ENCODE results near the gene DZIP1L. TPM values are rescaled to one million over a fixed set of nuclear protein-coding genes. Genes with fewer than 3 reads are reported as not detected.

Gene DZIP1L
- polyA plus RNA-seq, 2 of the 4 experiments (the other 2 are of a cell fraction): 2.7 to 7.0 TPM

DNA sequence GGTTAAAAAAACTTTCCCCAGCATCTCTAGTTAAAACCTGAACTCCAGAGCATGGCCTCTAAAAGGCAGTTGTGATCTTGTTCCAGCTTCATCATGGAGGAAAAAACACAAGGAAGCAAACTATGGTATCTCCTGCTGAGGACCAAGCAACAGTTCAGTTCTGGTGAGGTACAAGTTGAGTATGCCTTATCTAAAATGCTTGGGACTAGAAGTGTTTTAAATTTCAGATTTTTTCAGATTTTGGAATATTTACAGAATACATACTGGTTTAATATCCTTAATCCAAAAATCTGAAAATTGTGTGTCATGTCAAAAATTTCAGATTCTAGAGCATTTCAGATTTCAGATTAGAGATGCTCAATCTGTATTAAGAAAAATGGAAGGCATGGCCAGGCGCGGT, 49.7 kb upstream of the DZIP1L start:
- Histone ChIP-seq H3K4me1 (no peaks in the 10 kb centered on the region), H3K9me3 (no peaks in the 10 kb centered on the region), H3K4me3 (no peak overlapping the region), H3K4me2 (no peak overlapping the region), H3K27ac (no peak overlapping the region)
- CTCF ChIA-PET: no interaction called here
- ATAC-seq: no peak
- DNase-seq (ENCODE audit: low read depth in 1 of 2, low spot score in 1 of 2): no peak
- WGBS (ENCODE audit: missing lambda C conversion rate): 89% methylated on average over 2 of the region's 2 CpGs
- POLR2A ChIA-PET: no interaction called here
- FAIRE-seq: no peak
- TF ChIP-seq MYC (IDR thresholded peaks at IDR 0.05; ENCODE audit: borderline replicate concordance, low read length) (no peak), BHLHE40 (IDR thresholded peaks at IDR 0.05; ENCODE audit: low read depth, low read length) (no peak), MAZ (IDR thresholded peaks at IDR 0.05; ENCODE audit: borderline replicate concordance, low read depth, low read length) (no peak), MAFK (IDR thresholded peaks at IDR 0.05; ENCODE audit: partially characterized antibody) (no peak), EP300 (IDR thresholded peaks at IDR 0.05) (no peak), ESRRA (IDR thresholded peaks at IDR 0.05; ENCODE audit: borderline replicate concordance, low read length) (no peak), FOXS1 (CRISPR knock-in tag; IDR thresholded peaks at IDR 0.05) (no peak)
- TF ChIP-seq, protein P1, sequence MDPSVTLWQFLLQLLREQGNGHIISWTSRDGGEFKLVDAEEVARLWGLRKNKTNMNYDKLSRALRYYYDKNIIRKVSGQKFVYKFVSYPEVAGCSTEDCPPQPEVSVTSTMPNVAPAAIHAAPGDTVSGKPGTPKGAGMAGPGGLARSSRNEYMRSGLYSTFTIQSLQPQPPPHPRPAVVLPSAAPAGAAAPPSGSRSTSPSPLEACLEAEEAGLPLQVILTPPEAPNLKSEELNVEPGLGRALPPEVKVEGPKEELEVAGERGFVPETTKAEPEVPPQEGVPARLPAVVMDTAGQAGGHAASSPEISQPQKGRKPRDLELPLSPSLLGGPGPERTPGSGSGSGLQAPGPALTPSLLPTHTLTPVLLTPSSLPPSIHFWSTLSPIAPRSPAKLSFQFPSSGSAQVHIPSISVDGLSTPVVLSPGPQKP (IDR thresholded peaks at IDR 0.05; ENCODE audit: low read depth, low read length): no peak

DNA sequence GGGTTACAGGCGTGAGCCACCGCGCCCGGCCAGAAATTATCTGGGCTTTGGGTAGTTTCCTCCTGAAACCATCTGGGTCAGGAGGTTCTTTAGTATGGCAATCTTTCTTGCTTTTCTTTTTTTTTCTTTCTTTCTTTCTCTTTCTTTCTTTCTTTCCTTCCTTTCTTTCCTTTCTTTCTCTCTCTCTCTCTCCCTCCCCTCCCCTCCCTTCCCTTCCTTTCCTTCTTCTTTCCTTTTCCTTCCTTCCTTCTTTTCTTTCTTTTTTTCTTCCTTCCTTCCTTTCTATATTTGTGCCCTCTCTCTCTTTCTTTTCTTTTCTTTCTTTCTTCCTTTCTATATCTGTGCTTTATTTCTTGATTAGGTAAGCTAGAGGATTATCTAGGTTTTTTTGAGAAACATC, 42.3 kb upstream of the DZIP1L start:
- Histone ChIP-seq H3K27ac (no peak overlapping the region), H3K4me1 (no peaks in the 10 kb centered on the region), H3K9me3 (0 out of 3 replicates have a peak, but pooled peaks cover 2% of the 10 kb centered on the region), H3K4me3 (no peak overlapping the region), H3K4me2 (no peak overlapping the region)
- no peak for DNase-seq (ENCODE audit: low read depth in 1 of 2, low spot score in 1 of 2)
- no peak for FAIRE-seq
- ChIA-PET POLR2A (no interaction called here), CTCF (no interaction called here)
- 92% methylated on average over 4 of the region's 4 CpGs for WGBS (ENCODE audit: missing lambda C conversion rate)
- no peak for ATAC-seq
- TF ChIP-seq TFCP2L1 (CRISPR knock-in tag; IDR thresholded peaks at IDR 0.05): no peak
- TF ChIP-seq, protein P2, sequence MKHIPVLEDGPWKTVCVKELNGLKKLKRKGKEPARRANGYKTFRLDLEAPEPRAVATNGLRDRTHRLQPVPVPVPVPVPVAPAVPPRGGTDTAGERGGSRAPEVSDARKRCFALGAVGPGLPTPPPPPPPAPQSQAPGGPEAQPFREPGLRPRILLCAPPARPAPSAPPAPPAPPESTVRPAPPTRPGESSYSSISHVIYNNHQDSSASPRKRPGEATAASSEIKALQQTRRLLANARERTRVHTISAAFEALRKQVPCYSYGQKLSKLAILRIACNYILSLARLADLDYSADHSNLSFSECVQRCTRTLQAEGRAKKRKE (CRISPR knock-in tag; IDR thresholded peaks at IDR 0.05; ENCODE audit: low read depth): no peak

DNA sequence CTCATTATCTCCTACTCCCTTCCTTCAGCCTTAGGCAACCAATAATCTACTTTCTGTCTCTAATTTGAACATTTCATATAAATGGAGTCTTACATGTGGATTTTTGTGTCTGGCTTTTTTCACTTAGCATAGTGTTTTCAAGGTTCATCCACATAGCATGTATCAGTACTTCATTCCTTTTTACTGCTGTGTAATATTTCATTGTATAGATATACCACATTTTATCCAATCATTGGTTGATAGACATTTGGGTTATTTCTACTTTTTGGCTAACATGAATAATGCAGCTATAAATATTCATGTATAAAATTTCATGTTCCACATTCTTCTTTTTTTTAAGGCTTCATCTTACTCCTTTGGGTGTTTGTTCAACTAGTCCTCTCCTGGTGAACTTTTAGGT, 39.1 kb upstream of the DZIP1L start:
- no peak overlapping the region for H3K4me3 ChIP-seq
- H3K4me2 ChIP-seq: no peak overlapping the region
- FAIRE-seq: no peak
- H3K27ac ChIP-seq: no peak overlapping the region
- no peak for DNase-seq (ENCODE audit: low read depth in 1 of 2, low spot score in 1 of 2)
- TF ChIP-seq ZNF302 (CRISPR knock-in tag; IDR thresholded peaks at IDR 0.05) (no peak), RAD21 (conservative IDR thresholded peaks at IDR 0.05 in 1 of 2, IDR thresholded peaks at IDR 0.05 in 1 of 2) (no peak), TFCP2L1 (CRISPR knock-in tag; IDR thresholded peaks at IDR 0.05) (no peak), GATA3 (IDR thresholded peaks at IDR 0.05; ENCODE audit: borderline replicate concordance) (no peak), CHD2 (IDR thresholded peaks at IDR 0.05; ENCODE audit: low read length, partially characterized antibody) (no peak), RNF2 (IDR thresholded peaks at IDR 0.05; ENCODE audit: borderline replicate concordance, low read depth) (no peak), RFX5 (IDR thresholded peaks at IDR 0.05) (no peak), RARB (CRISPR knock-in tag; IDR thresholded peaks at IDR 0.05) (no peak), TP53 (CRISPR knock-in tag; IDR thresholded peaks at IDR 0.05) (no peak), EHF (CRISPR knock-in tag; IDR thresholded peaks at IDR 0.05) (no peak), HOXA7 (CRISPR knock-in tag; IDR thresholded peaks at IDR 0.05) (no peak), MAZ (IDR thresholded peaks at IDR 0.05; ENCODE audit: borderline replicate concordance, low read depth, low read length) (no peak), POLR2AphosphoS2 (conservative IDR thresholded peaks at IDR 0.05; ENCODE audit: low read length) (no peak), HOXB13 (CRISPR knock-in tag; IDR thresholded peaks at IDR 0.05; ENCODE audit: low read depth) (no peak)
- TF ChIP-seq, protein P3, sequence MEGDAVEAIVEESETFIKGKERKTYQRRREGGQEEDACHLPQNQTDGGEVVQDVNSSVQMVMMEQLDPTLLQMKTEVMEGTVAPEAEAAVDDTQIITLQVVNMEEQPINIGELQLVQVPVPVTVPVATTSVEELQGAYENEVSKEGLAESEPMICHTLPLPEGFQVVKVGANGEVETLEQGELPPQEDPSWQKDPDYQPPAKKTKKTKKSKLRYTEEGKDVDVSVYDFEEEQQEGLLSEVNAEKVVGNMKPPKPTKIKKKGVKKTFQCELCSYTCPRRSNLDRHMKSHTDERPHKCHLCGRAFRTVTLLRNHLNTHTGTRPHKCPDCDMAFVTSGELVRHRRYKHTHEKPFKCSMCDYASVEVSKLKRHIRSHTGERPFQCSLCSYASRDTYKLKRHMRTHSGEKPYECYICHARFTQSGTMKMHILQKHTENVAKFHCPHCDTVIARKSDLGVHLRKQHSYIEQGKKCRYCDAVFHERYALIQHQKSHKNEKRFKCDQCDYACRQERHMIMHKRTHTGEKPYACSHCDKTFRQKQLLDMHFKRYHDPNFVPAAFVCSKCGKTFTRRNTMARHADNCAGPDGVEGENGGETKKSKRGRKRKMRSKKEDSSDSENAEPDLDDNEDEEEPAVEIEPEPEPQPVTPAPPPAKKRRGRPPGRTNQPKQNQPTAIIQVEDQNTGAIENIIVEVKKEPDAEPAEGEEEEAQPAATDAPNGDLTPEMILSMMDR (IDR thresholded peaks at IDR 0.05): no peak
- TF ChIP-seq, protein P4, sequence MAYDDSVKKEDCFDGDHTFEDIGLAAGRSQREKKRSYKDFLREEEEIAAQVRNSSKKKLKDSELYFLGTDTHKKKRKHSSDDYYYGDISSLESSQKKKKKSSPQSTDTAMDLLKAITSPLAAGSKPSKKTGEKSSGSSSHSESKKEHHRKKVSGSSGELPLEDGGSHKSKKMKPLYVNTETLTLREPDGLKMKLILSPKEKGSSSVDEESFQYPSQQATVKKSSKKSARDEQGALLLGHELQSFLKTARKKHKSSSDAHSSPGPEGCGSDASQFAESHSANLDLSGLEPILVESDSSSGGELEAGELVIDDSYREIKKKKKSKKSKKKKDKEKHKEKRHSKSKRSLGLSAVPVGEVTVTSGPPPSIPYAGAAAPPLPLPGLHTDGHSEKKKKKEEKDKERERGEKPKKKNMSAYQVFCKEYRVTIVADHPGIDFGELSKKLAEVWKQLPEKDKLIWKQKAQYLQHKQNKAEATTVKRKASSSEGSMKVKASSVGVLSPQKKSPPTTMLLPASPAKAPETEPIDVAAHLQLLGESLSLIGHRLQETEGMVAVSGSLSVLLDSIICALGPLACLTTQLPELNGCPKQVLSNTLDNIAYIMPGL (CRISPR knock-in tag; IDR thresholded peaks at IDR 0.05; ENCODE audit: borderline replicate concordance): no peak
- TF ChIP-seq, protein P5, sequence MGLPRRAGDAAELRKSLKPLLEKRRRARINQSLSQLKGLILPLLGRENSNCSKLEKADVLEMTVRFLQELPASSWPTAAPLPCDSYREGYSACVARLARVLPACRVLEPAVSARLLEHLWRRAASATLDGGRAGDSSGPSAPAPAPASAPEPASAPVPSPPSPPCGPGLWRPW (IDR thresholded peaks at IDR 0.05): no peak
- ChIA-PET POLR2A (no interaction called here), CTCF (no interaction called here)
- no peak for ATAC-seq
- no peaks in the 10 kb centered on the region for H3K4me1 ChIP-seq
- 0 out of 3 replicates have a peak, but pooled peaks cover 2% of the 10 kb centered on the region for H3K9me3 ChIP-seq
